Astrocyte (in vitro differentiated cells and primary cell): ENCODE measurements around the gene SLN. TPM values are rescaled to one million over a fixed set of nuclear protein-coding genes. Genes with fewer than 3 reads are reported as not detected.

Experiments used
- DNase-seq: peaks from one replicate; pipeline ENCODE4 v3.0.0-alpha.2; 2010; ENCODE audit warnings: low read depth
- FAIRE-seq: peaks from 2 replicates; lab custom pipeline; 2011; peaks lifted over from hg19 to GRCh38; lab: Jason Lieb, UNC
- H2AFZ ChIP-seq: 2 replicates; pipeline ENCODE4 v1.6.0; 2012; ENCODE audit warnings: low read depth, low read length, inconsistent platforms
- H3K27ac ChIP-seq: 2 replicates; pipeline ENCODE4 v1.5.1; 2011; ENCODE audit warnings: low read depth, low read length, inconsistent platforms
- H3K27me3 ChIP-seq: 2 replicates; pipeline ENCODE4 v1.6.0; 2011; ENCODE audit warnings: low read length, inconsistent platforms; ENCODE audit not compliant: insufficient read depth
- H3K36me3 ChIP-seq: 2 replicates; pipeline ENCODE4 v1.5.1; 2011; ENCODE audit warnings: low read length, inconsistent platforms; ENCODE audit not compliant: insufficient read depth
- H3K4me1 ChIP-seq: 2 replicates; pipeline ENCODE4 v1.5.1; 2011; ENCODE audit warnings: low read length, inconsistent platforms; ENCODE audit not compliant: insufficient read depth
- H3K4me2 ChIP-seq: 2 replicates; pipeline ENCODE4 v1.6.0; 2012; ENCODE audit warnings: low read length, inconsistent platforms
- H3K4me3 ChIP-seq: 2 replicates; pipeline ENCODE4 v1.5.1; 2011; ENCODE audit warnings: low read depth, mild to moderate bottlenecking, low read length, inconsistent platforms; ENCODE audit not compliant: insufficient read depth
- H3K79me2 ChIP-seq: 2 replicates; pipeline ENCODE4 v1.6.0; 2012; ENCODE audit warnings: mild to moderate bottlenecking, low read length, inconsistent platforms; ENCODE audit not compliant: insufficient read depth
- H3K9ac ChIP-seq: 2 replicates; pipeline ENCODE4 v1.6.0; 2012; ENCODE audit warnings: mild to moderate bottlenecking, low read length, inconsistent platforms
- H3K9me3 ChIP-seq: 2 replicates; pipeline ENCODE4 v1.5.1; 2012; ENCODE audit warnings: low read depth, mild to moderate bottlenecking, low read length, inconsistent platforms; ENCODE audit not compliant: insufficient read depth
- H4K20me1 ChIP-seq: 2 replicates; pipeline ENCODE4 v1.6.0; 2012; ENCODE audit warnings: low read length, inconsistent platforms; ENCODE audit not compliant: insufficient read depth
- H3K27ac Mint-ChIP-seq: one replicate; pipeline ENCODE4 v1.8.0; 2021; ENCODE audit warnings: mild to moderate bottlenecking, mixed read lengths; ENCODE audit not compliant: unreplicated experiment
- H3K27me3 Mint-ChIP-seq: one replicate; pipeline ENCODE4 v1.8.0; 2021; ENCODE audit warnings: low read depth, mixed read lengths; ENCODE audit not compliant: unreplicated experiment
- H3K36me3 Mint-ChIP-seq: one replicate; pipeline ENCODE4 v1.8.0; 2021; ENCODE audit warnings: low read depth, mixed read lengths; ENCODE audit not compliant: unreplicated experiment
- H3K4me1 Mint-ChIP-seq: one replicate; pipeline ENCODE4 v1.8.0; 2021; ENCODE audit warnings: low read depth, mixed read lengths; ENCODE audit not compliant: unreplicated experiment
- H3K4me3 Mint-ChIP-seq: one replicate; pipeline ENCODE4 v1.8.0; 2021; ENCODE audit warnings: mild to moderate bottlenecking, moderate library complexity, mixed read lengths; ENCODE audit not compliant: unreplicated experiment
- H3K9me3 Mint-ChIP-seq: one replicate; pipeline ENCODE4 v1.8.0; 2021; ENCODE audit warnings: mild to moderate bottlenecking, mixed read lengths; ENCODE audit not compliant: unreplicated experiment
- CTCF ChIP-seq: IDR thresholded peaks from 2 replicates; pipeline ENCODE4 v1.5.1; 2011; ENCODE audit warnings: low read depth, mild to moderate bottlenecking, inconsistent platforms, low read length, moderate library complexity; ENCODE audit not compliant: insufficient read depth
- EZH2 ChIP-seq: IDR thresholded peaks from 2 replicates; pipeline ENCODE4 v1.6.1; 2012; ENCODE audit warnings: mild to moderate bottlenecking, low read length, inconsistent platforms; ENCODE audit not compliant: insufficient read depth
- total RNA-seq: library from RNA; stranded (reverse); gene quantifications from 2 replicates; pipeline ENCODE4 v1.2.1, GENCODE V29; 2021

The SLN gene
- total RNA-seq, 1 donor from 2014 or later = 4.9 TPM

- Histone ChIP-seq H3K36me3 (no peaks in the 10 kb centered on the region), H3K4me1 (no peaks in the 10 kb centered on the region), H3K27ac (no peak overlapping the region), H4K20me1 (no peaks in the 10 kb centered on the region), H3K4me2 (no peak overlapping the region), H3K27me3 (no peaks in the 10 kb centered on the region), H3K9ac (no peak overlapping the region), H3K79me2 (no peaks in the 10 kb centered on the region), H3K9me3 (no peaks in the 10 kb centered on the region), H2AFZ (no peak overlapping the region), H3K4me3 (no peak overlapping the region)
- H3K27me3 Mint-ChIP-seq = no peaks in the 10 kb centered on the region
- no peak overlapping the region for H3K27ac Mint-ChIP-seq
- no peak for TF ChIP-seq EZH2
- TF ChIP-seq CTCF = no peak
- DNase-seq (no peak), FAIRE-seq (no peak)
- no peaks in the 10 kb centered on the region for H3K36me3 Mint-ChIP-seq
- H3K4me3 Mint-ChIP-seq = no peak overlapping the region
- no peaks in the 10 kb centered on the region for H3K9me3 Mint-ChIP-seq
- no peaks in the 10 kb centered on the region for H3K4me1 Mint-ChIP-seq
Observed at GRCh38 chr11:107751082-107751481, 39.2 kb upstream of the SLN start.

- Histone ChIP-seq H3K27ac (no peak overlapping the region), H3K4me1 (no peaks in the 10 kb centered on the region), H3K4me3 (no peak overlapping the region), H3K27me3 (no peaks in the 10 kb centered on the region), H4K20me1 (no peaks in the 10 kb centered on the region), H3K9ac (no peak overlapping the region), H3K79me2 (no peaks in the 10 kb centered on the region), H2AFZ (no peak overlapping the region), H3K9me3 (no peaks in the 10 kb centered on the region), H3K4me2 (no peak overlapping the region), H3K36me3 (no peaks in the 10 kb centered on the region)
- Mint-ChIP-seq H3K4me3 (no peak overlapping the region), H3K36me3 (no peaks in the 10 kb centered on the region), H3K27me3 (no peaks in the 10 kb centered on the region), H3K27ac (no peak overlapping the region), H3K9me3 (no peaks in the 10 kb centered on the region), H3K4me1 (no peaks in the 10 kb centered on the region)
- DNase-seq = no peak
- TF ChIP-seq EZH2 = no peak
- TF ChIP-seq CTCF = no peak
- FAIRE-seq = no peak
Observed at GRCh38 chr11:107750313-107750712, 38.5 kb upstream of the SLN start.

GRCh38 chr11:107747622-107748021 is 35.8 kb upstream of the SLN start:
- Histone ChIP-seq H3K4me1 (no peaks in the 10 kb centered on the region), H3K27ac (no peak overlapping the region), H3K36me3 (no peaks in the 10 kb centered on the region), H3K9ac (no peak overlapping the region), H3K27me3 (no peaks in the 10 kb centered on the region), H3K4me2 (no peak overlapping the region), H3K79me2 (no peaks in the 10 kb centered on the region), H2AFZ (no peak overlapping the region), H3K4me3 (no peak overlapping the region), H4K20me1 (no peaks in the 10 kb centered on the region), H3K9me3 (no peaks in the 10 kb centered on the region)
- no peak overlapping the region for H3K4me3 Mint-ChIP-seq
- peaks cover 1% of the 10 kb centered on the region for H3K4me1 Mint-ChIP-seq
- peaks cover 4% of the 10 kb centered on the region for H3K27me3 Mint-ChIP-seq
- H3K9me3 Mint-ChIP-seq = no peaks in the 10 kb centered on the region
- H3K27ac Mint-ChIP-seq = no peak overlapping the region
- no peak for FAIRE-seq
- no peak for DNase-seq
- H3K36me3 Mint-ChIP-seq = no peaks in the 10 kb centered on the region
- TF ChIP-seq CTCF (no peak), EZH2 (no peak)
